GM03348 (cell line): ENCODE results near the gene ARL3.
"Not testable (repeated sequence)": the region's sequence is repeated elsewhere in the genome, so short reads cannot be mapped to it uniquely, and the experiment has no call there.

Source experiments
- DNase-seq: peaks from one replicate; pipeline ENCODE4 v3.0.0; 2012; ENCODE audit warnings: low spot score

The ARL3 gene

DNA sequence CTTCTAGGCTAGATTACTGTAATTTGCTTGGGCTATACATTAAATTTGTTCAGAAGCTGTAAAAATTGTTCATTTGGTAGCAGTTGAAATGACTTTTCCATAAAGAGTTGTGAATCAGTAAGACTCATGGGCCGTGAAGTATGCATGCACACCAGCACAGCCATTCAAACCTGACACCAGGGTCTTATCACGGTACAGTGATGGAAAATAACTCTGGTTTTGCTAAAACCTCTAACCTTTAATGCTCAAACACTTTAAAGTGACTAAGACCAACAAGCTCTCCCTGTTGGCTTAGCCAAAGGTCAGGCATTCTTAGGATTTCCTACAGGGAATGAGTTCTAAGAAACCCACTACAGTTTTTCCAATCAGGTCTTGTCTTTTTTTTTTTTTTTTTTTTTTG, 11.5 kb downstream of the ARL3 start:
- DNase-seq, result no peak

- no peak for DNase-seq
Measured at GRCh38 chr10:102701796-102702195, 12.4 kb downstream of the ARL3 start.

DNA sequence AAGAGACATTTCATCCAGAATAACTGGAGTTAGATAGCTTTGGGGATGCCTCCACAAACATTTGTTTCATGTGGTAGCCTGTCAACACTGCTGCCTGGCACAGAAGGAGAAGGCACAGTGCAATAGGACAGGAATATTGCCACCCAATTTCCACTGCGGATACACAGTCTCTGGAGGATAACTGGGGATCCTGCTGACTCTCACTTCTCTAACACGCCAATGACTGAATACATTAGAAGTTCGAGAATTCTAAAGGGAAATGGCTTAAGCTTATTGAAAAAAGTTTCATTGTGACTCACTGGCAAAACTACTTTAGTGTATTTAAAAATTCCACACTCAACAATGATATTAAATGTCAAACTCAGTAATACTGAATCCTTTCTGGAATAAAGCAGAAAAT, 12.9 kb downstream of the ARL3 start:
- DNase-seq, result no peak

GRCh38 chr10:102698894-102699293, 15.3 kb downstream of the ARL3 start:
- no peak for DNase-seq

GRCh38 chr10:102696736-102697135, 17.5 kb downstream of the ARL3 start:
- no peak for DNase-seq

- not testable (repeated sequence) for DNase-seq
Measured at GRCh38 chr10:102695401-102695800, 18.8 kb downstream of the ARL3 start.

- no peak for DNase-seq
Measured at GRCh38 chr10:102691285-102692066, 22.7 kb downstream of the ARL3 start.

GRCh38 chr10:102683736-102684135, 30.5 kb downstream of the ARL3 start:
- no peak for DNase-seq

DNA sequence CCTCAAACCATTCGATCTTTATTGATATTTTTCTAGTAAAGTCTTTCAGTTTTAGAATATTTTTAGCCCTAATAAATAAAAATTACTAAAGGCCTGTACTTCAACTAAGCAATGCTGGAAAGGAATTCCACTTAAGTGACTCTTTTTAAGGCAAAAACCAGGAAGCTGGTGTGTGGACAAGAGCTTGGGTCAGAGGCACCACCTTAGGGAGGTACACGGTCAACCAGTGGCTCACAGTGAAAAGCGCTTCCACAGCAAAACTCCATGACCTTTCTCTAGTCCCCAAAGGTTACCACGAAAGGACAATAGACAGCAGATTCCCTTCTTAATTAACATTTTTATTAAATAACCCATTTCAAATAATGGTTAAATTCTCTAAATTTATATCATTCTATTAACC, 31.2 kb downstream of the ARL3 start:
- DNase-seq, result no peak

DNA sequence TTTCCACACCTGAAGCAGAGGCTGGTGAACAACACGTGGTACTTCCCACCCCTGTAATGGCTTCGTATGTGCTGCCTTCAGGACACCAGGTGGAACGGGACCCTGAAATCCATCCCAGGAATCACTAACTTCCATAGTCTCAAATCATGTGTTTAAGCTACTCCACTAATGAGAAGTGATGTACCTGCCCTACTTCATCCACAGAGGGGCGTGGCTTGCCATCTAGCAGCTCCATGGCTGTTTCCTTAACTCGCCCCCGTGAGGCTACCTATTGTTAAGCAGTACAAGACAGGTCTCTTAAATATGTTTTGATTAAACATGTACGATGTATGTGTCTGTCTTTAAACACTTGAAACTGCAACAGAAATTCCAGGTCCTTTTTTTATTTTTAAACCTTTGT, 31.8 kb downstream of the ARL3 start:
- no peak for DNase-seq

GRCh38 chr10:102681696-102682095, 32.5 kb downstream of the ARL3 start:
- DNase-seq, result no peak

GRCh38 chr10:102679596-102679995, 34.6 kb downstream of the ARL3 start:
- no peak for DNase-seq

- peak; percentile 79 for DNase-seq
Measured at GRCh38 chr10:102678842-102679289, 35.3 kb downstream of the ARL3 start.

GRCh38 chr10:102678068-102678400, 36.2 kb downstream of the ARL3 start:
- DNase-seq, result no peak

- DNase-seq, result no peak
Measured at GRCh38 chr10:102677331-102678067, 36.7 kb downstream of the ARL3 start.

- no peak for DNase-seq
Measured at GRCh38 chr10:102676534-102677315, 37.5 kb downstream of the ARL3 start.

- peak; percentile 73 for DNase-seq
Measured at GRCh38 chr10:102675666-102676533, 38.3 kb downstream of the ARL3 start.

DNA sequence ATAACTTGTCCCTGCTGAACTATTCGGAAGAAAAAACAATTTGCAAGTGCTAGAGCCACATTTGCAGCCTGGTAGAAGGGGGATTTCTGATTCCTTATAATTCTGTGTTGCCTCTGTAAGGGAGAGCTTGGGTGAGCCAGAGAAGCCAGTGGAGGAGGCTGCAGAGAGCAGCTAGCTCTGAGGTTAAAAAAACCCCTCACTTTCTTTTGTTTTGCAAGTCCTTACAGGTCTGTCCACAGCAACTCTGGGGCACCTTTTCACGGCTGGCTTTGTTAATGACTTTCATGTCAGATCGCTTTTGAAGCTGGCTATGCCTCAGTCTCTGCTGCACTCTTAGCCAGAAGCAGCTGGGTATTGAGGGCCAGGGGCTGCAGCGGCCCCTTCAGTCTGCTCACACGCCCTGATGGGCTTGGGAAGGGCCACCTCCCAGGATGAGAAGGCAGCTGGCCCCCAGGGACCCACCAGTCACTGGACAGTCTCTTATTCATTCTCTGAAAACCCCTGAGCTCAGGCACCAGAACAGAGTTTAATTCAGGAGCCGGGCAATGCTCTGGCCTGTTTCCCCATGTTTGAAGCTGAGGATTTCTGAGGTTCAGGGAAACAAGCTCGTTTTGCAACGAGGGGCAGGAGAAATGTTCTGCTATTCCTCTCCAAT, 39.1 kb downstream of the ARL3 start:
- DNase-seq, result no peak

GRCh38 chr10:102674566-102674965, 39.6 kb downstream of the ARL3 start:
- DNase-seq, result no peak

GRCh38 chr10:102673819-102674511, 40.2 kb downstream of the ARL3 start:
- peak; percentile 71 for DNase-seq
